GM12878 (cell line): ENCODE measurements around the gene NMD3. TPM values are rescaled to one million over a fixed set of nuclear protein-coding genes. Genes with fewer than 3 reads are reported as not detected.

Source experiments
- ATAC-seq: fragments of 200-7000 bp; cut with Tn5 transposase; 3 replicates; pipeline ENCODE4 v1.9.1; 2020; ENCODE audit warnings: mild to moderate bottlenecking, moderate library complexity
- BruUV-seq: library from RNA; stranded (reverse); fragments of 400-500 nt; replicated peaks from 2 replicates; lab custom pipeline; 2021; lab: Mats Ljungman, UMichigan
- CTCF ChIA-PET: fragments of 300-600 bp; sonication (Branson Sonifier 250); formaldehyde crosslinking; extraction: SDS; loops from one replicate; lab custom pipeline; 2021; ENCODE audit warnings: inconsistent platforms; lab: Yijun Ruan, JAX
- POLR2A ChIA-PET: fragments of 350-600 bp; formaldehyde crosslinking; extraction: SDS; loops from one replicate; lab custom pipeline; 2021; ENCODE audit warnings: inconsistent platforms; lab: Charles Lee
- RAD21 ChIA-PET: fragments of 300-600 bp; sonication (Branson Sonifier 250); formaldehyde crosslinking; loops from one replicate; lab custom pipeline; 2023; ENCODE audit warnings: antibody characterized with exemption; ENCODE audit not compliant: unreplicated experiment; lab: Charles Lee
- SMC1A ChIA-PET: fragments of 300-600 bp; sonication (Branson Sonifier 250); formaldehyde crosslinking; loops from one replicate; lab custom pipeline; 2023; ENCODE audit not compliant: unreplicated experiment, uncharacterized antibody; lab: Charles Lee
- DNase-seq: peaks from one replicate; pipeline ENCODE4 v3.0.0-alpha.2; 2011; ENCODE audit warnings: low read depth, low spot score
- FAIRE-seq: peaks from 3 replicates; lab custom pipeline; 2011; peaks lifted over from hg19 to GRCh38; lab: Jason Lieb, UNC
- H2AFZ ChIP-seq: 2 replicates; pipeline ENCODE4 v1.6.0; 2011; ENCODE audit warnings: low read depth, low read length, control low read depth; ENCODE audit not compliant: control insufficient read depth
- H3K27ac ChIP-seq: 2 replicates; pipeline ENCODE4 v1.5.1; 2011; ENCODE audit warnings: control low read depth; ENCODE audit not compliant: control insufficient read depth, insufficient read depth
- H3K27me3 ChIP-seq, 2 experiments: replicated peaks in 1 of 2; 2 replicates each; pipeline versions ENCODE4 v1.6.0 to v1.6.1; 2011; ENCODE audit warnings: low read length in 1 of 2; ENCODE audit not compliant: control insufficient read depth in 2 of 2, insufficient read depth in 2 of 2
- H3K36me3 ChIP-seq, 2 experiments: 2 replicates each; pipeline ENCODE4 v1.5.1; 2011; ENCODE audit warnings: low read length in 1 of 2; ENCODE audit not compliant: control insufficient read depth in 2 of 2, insufficient read depth in 2 of 2
- H3K4me1 ChIP-seq: 2 replicates; pipeline ENCODE4 v1.6.1; 2011; ENCODE audit warnings: mild to moderate bottlenecking, low read length, moderate library complexity, mixed read lengths; ENCODE audit not compliant: control insufficient read depth, insufficient read depth
- H3K4me2 ChIP-seq: 2 replicates; pipeline ENCODE4 v1.6.0; 2011; ENCODE audit warnings: control low read depth; ENCODE audit not compliant: control insufficient read depth, insufficient read depth
- H3K4me3 ChIP-seq: fragments of 200-600 bp; sonication (generic); 2 replicates; pipeline ENCODE4 v1.5.1; 2016
- H3K79me2 ChIP-seq: 2 replicates; pipeline ENCODE4 v1.6.0; 2011; ENCODE audit warnings: low read length; ENCODE audit not compliant: control insufficient read depth, insufficient read depth
- H3K9ac ChIP-seq: 2 replicates; pipeline ENCODE4 v1.8.0; 2011; ENCODE audit warnings: low read length, control low read depth, mixed read lengths; ENCODE audit not compliant: control insufficient read depth, insufficient read depth
- H3K9me3 ChIP-seq: replicated peaks from 3 replicates; pipeline ENCODE4 v1.5.1; 2011; ENCODE audit warnings: mild to moderate bottlenecking, low read length; ENCODE audit not compliant: control insufficient read depth, insufficient read depth
- H4K20me1 ChIP-seq: 2 replicates; pipeline ENCODE4 v1.6.0; 2011; ENCODE audit not compliant: control insufficient read depth, insufficient read depth
- RUNX3 ChIP-seq: IDR thresholded peaks from 2 replicates; pipeline ENCODE4 v1.6.1; 2012; ENCODE audit warnings: low read length, inconsistent platforms
- TARDBP ChIP-seq: IDR thresholded peaks from 2 replicates; pipeline ENCODE4 v1.6.1; 2016; ENCODE audit warnings: borderline replicate concordance
- ZNF384 ChIP-seq: IDR thresholded peaks from 2 replicates; pipeline ENCODE4 v1.6.1; 2012; ENCODE audit warnings: low read depth, mild to moderate bottlenecking, low read length, improper control_type of control experiment, borderline replicate concordance
- WGBS: methylation state at CpG from one replicate; pipeline ENCODE4 v1.1.6; 2016; ENCODE audit warnings: low lambda C conversion rate; ENCODE audit not compliant: insufficient replicate concordance, insufficient coverage; ENCODE audit errors: missing lambda C conversion rate; 5-methylcytosine and 5-hydroxymethylcytosine counted together
- in situ Hi-C: fragments of 300-500 bp; cut with MboI; formaldehyde crosslinking; loops from 9 replicates; pipeline ENCODE4 v1.14.3; 2018; ENCODE audit warnings: mixed read lengths
- intact Hi-C: fragments of 100-400 bp; cut with micrococcal nuclease; formaldehyde crosslinking; loops from one replicate; pipeline ENCODE4 v1.14.2; 2022; ENCODE audit not compliant: unreplicated experiment
- polyA plus RNA-seq, 11 experiments: library from polyadenylated mRNA; depleted of rRNA in 4 of 11; unstranded in 6 of 11; stranded (reverse) in 5 of 11; fragments of >200 nt; fragmentation: Nextera tagmentation in 4 of 11; fragmentation: Illumina TruSeq in 1 of 11; extraction: Ambion mirVana in 4 of 11; extraction: Trizol in 1 of 11; gene quantifications; 1 replicate in 1 of 11; 2 replicates in 10 of 11; pipeline versions ENCODE4 v1.2.1 to v1.2.3, GENCODE V29; 2011 to 2016; ENCODE audit warnings: inconsistent platforms in 2 of 11, missing spikeins in 2 of 11, low read depth in 1 of 11
- total RNA-seq, 4 experiments: library from RNA; depleted of rRNA in 3 of 4; stranded (reverse); fragments of >200 nt in 3 of 4; fragmentation: Illumina TruSeq in 1 of 4; extraction: Trizol in 1 of 4; gene quantifications; 2 replicates each; pipeline versions ENCODE4 v1.2.1 to v1.2.3, GENCODE V29; 2013 to 2021

Gene NMD3
- total and polyA plus RNA-seq, 10 of the 15 experiments (the other 5 are each of a cell fraction or from before 2014, with no cell fraction given): 34.2 to 66.8 (median 55.7) TPM

DNA sequence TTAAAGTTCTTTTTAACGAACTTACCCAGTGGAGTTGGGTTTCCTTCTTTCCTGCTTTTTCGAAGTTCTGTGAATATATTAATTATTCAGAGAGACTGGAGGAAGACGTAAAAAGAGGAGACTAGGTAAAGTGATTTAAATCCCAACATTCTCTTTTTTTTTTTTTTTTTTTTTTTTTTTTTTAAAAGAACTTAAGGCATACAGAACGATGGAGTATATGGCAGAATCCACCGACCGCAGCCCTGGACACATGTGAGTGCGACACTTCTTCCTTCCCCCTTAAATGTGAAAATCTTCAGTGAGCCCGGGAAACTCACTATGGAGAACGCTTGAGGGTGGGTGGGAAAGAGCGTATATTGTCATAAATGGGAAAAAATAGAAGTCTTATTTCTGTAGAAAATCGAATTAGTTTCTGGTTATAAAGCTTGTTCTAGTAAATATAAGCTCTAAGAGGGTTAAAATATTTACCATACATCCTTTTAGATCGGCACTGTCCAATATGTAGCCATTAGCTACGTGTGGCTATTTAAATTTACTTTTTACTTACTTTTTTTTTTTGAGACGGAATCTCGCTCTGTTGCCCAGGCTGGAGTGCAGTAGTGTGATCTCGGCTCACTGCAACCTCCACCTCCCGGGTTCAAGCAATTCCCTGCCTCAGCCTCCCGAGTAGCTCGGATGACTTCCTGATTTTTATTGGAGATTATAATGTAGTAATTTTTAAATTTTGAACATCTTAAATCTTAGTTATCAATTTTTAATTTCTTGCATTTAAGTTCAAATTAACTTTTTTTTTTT lies 892 bp downstream of the NMD3 start:
- Histone ChIP-seq H3K9ac (peak overlapping the region; percentile 86), H3K27me3 (no peaks in the 10 kb centered on the region), H3K4me1 (no peaks in the 10 kb centered on the region), H3K4me2 (peak overlapping the region; percentile 51)
- BruUV-seq: no TSS peak
- POLR2A ChIA-PET: interaction anchor here (0.7 to 2.9 kb wide), 5 partner anchors 10 to 183 kb away, joined by 3 to 16 read pairs (median 5); no protein-coding TSS in a partner anchor
- no peak for FAIRE-seq
- intact Hi-C loops: loop anchor here (5.0 kb wide), 2 partner anchors 155 to 545 kb away; partner anchors contain the start of gene ARL14
- TF ChIP-seq TARDBP: no peak
- TF ChIP-seq RUNX3: peak; percentile 11; the same call in 1 of the 2 replicates
- peak; percentile 29; the same call in 1 of the 2 replicates for TF ChIP-seq ZNF384
- TF ChIP-seq, all 136 proteins: peak for 2
- ATAC-seq: peak; percentile 36
- Histone ChIP-seq H3K79me2 (peaks cover 52% of the 10 kb centered on the region), H3K9me3 (no peaks in the 10 kb centered on the region), H2AFZ (peak overlapping the region; percentile 86), H3K36me3 (peaks cover 0 to 3% of the 10 kb centered on the region in 2 experiments; a peak in 1 of 4 replicates), H4K20me1 (no peaks in the 10 kb centered on the region), H3K4me3 (peak overlapping the region; percentile 79), H3K27ac (peak overlapping the region; percentile 86)
- DNase-seq: no peak
- ChIA-PET SMC1A (interaction anchor here (0.7 to 2.5 kb wide), 14 partner anchors 8 to 658 kb away, joined by 3 to 12 read pairs (median 4); no protein-coding TSS in a partner anchor), CTCF (interaction anchor here (0.5 to 1.5 kb wide), 7 partner anchors 9 to 542 kb away, joined by 3 to 6 read pairs (median 5); no protein-coding TSS in a partner anchor), RAD21 (interaction anchor here (0.8 to 1.7 kb wide), 10 partner anchors 9 to 657 kb away, joined by 3 to 6 read pairs (median 4); partner anchors contain the start of gene KPNA4)
- WGBS: under 1% methylated on average over 17 of the region's 19 CpGs
- in situ Hi-C loops: loop anchor here (10.0 kb wide), 1 partner anchor 657 kb away; the partner anchor contains the start of gene KPNA4
